OCI-LY7 (cell line): ENCODE data around the gene FOXC2. TPM values are rescaled to one million over a fixed set of nuclear protein-coding genes. Genes with fewer than 3 reads are reported as not detected.

Source experiments
- BruUV-seq: library from RNA; stranded (reverse); fragments of 400-500 nt; replicated peaks from 2 replicates; lab custom pipeline; 2021; lab: Mats Ljungman, UMichigan
- CTCF ChIA-PET: fragments of 300-600 bp; sonication (Branson Sonifier 250); formaldehyde crosslinking; loops from one replicate; lab custom pipeline; 2022; ENCODE audit warnings: antibody characterized with exemption; ENCODE audit not compliant: unreplicated experiment; lab: Charles Lee
- POLR2A ChIA-PET: fragments of 300-600 bp; sonication (Branson Sonifier 250); formaldehyde crosslinking; loops from one replicate; lab custom pipeline; 2022; ENCODE audit warnings: antibody characterized with exemption; lab: Charles Lee
- DNase-seq: peaks from one replicate; pipeline ENCODE4 v3.0.0-alpha.2; 2015; ENCODE audit warnings: low spot score
- H2AFZ ChIP-seq: fragments of 200-600 bp; sonication (generic), shearing (Covaris generic); 2 replicates; pipeline ENCODE4 v1.6.1; 2014; ENCODE audit warnings: mild to moderate bottlenecking, antibody characterized with exemption, low read length, moderate library complexity
- H3K27ac ChIP-seq: fragments of 200-600 bp; sonication (generic); 2 replicates; pipeline ENCODE4 v1.5.1; 2014; ENCODE audit warnings: mixed run types, low read depth, mild to moderate bottlenecking, moderate library complexity, low read length, inconsistent platforms; ENCODE audit not compliant: poor library complexity, severe bottlenecking
- H3K36me3 ChIP-seq: fragments of 200-600 bp; sonication (generic); 2 replicates; pipeline ENCODE4 v1.6.1; 2014; ENCODE audit warnings: mild to moderate bottlenecking, antibody characterized with exemption, low read length, moderate library complexity, mixed read lengths; ENCODE audit not compliant: insufficient read depth
- H3K4me1 ChIP-seq: fragments of 200-600 bp; sonication (generic); 2 replicates; pipeline ENCODE4 v1.5.1; 2014; ENCODE audit warnings: mild to moderate bottlenecking, low read length; ENCODE audit not compliant: insufficient read depth, poor library complexity, severe bottlenecking
- H3K4me2 ChIP-seq: fragments of 200-600 bp; sonication (generic); 2 replicates; pipeline ENCODE4 v1.6.1; 2014; ENCODE audit warnings: mild to moderate bottlenecking, low read length
- H3K4me3 ChIP-seq: fragments of 200-600 bp; sonication (generic); 2 replicates; pipeline ENCODE4 v1.5.1; 2014; ENCODE audit warnings: mild to moderate bottlenecking, low read depth, low read length; ENCODE audit not compliant: poor library complexity, severe bottlenecking
- H3K79me2 ChIP-seq: fragments of 200-600 bp; sonication (generic); 2 replicates; pipeline ENCODE4 v1.6.1; 2016; ENCODE audit warnings: low read depth, mild to moderate bottlenecking, low read length, moderate library complexity, mixed read lengths; ENCODE audit not compliant: insufficient read depth
- H3K9me2 ChIP-seq: fragments of 200-600 bp; sonication (generic); 2 replicates; pipeline ENCODE4 v1.6.1; 2016; ENCODE audit warnings: mild to moderate bottlenecking, low read length, mixed read lengths; ENCODE audit not compliant: insufficient read depth
- H3K9me3 ChIP-seq: fragments of 200-600 bp; sonication (generic); 2 replicates; pipeline ENCODE4 v1.6.1; 2014; ENCODE audit warnings: mild to moderate bottlenecking, mixed run types, low read length, mixed read lengths
- H4K20me1 ChIP-seq: fragments of 200-600 bp; sonication (generic); 2 replicates; pipeline ENCODE4 v1.6.1; 2014; ENCODE audit warnings: mild to moderate bottlenecking, antibody characterized with exemption, low read length, moderate library complexity, mixed read lengths; ENCODE audit not compliant: insufficient read depth
- EZH2phosphoT487 ChIP-seq: fragments of 200-600 bp; sonication (generic); IDR thresholded peaks from 2 replicates; pipeline ENCODE4 v1.6.1; 2018; ENCODE audit warnings: low read depth, borderline replicate concordance, mild to moderate bottlenecking, mixed run types, antibody characterized with exemption, low read length, moderate library complexity, mixed read lengths
- intact Hi-C: fragments of 100-400 bp; cut with micrococcal nuclease; formaldehyde crosslinking; loops from one replicate; pipeline ENCODE4 v1.10.0; 2022; ENCODE audit not compliant: unreplicated experiment
- total RNA-seq, 2 experiments: library from RNA; depleted of rRNA in 1 of 2; stranded (reverse); fragments of >200 nt in 1 of 2; shearing (Covaris generic) in 1 of 2; gene quantifications; 2 replicates each; pipeline ENCODE4 v1.2.3, GENCODE V29; 2014 to 2022
- TF ChIP-seq, protein P1 (sequence below): fragments of 200-600 bp; sonication (generic); conservative IDR thresholded peaks from 2 replicates; pipeline ENCODE4 v1.5.1; 2014; ENCODE audit warnings: mild to moderate bottlenecking, antibody characterized with exemption, low read length, moderate library complexity, mixed read lengths

FOXC2 gene
- total RNA-seq, 2 experiments from 2014 or later: not detected

- H3K27ac ChIP-seq: no peak overlapping the region
- no peak overlapping the region for H3K4me3 ChIP-seq
- BruUV-seq: no TSS peak
- H3K79me2 ChIP-seq: no peaks in the 10 kb centered on the region
- intact Hi-C loops: no loop called here
- TF ChIP-seq, protein P1, sequence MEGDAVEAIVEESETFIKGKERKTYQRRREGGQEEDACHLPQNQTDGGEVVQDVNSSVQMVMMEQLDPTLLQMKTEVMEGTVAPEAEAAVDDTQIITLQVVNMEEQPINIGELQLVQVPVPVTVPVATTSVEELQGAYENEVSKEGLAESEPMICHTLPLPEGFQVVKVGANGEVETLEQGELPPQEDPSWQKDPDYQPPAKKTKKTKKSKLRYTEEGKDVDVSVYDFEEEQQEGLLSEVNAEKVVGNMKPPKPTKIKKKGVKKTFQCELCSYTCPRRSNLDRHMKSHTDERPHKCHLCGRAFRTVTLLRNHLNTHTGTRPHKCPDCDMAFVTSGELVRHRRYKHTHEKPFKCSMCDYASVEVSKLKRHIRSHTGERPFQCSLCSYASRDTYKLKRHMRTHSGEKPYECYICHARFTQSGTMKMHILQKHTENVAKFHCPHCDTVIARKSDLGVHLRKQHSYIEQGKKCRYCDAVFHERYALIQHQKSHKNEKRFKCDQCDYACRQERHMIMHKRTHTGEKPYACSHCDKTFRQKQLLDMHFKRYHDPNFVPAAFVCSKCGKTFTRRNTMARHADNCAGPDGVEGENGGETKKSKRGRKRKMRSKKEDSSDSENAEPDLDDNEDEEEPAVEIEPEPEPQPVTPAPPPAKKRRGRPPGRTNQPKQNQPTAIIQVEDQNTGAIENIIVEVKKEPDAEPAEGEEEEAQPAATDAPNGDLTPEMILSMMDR: no peak
- TF ChIP-seq EZH2phosphoT487: no peak
- H3K9me3 ChIP-seq: no peaks in the 10 kb centered on the region
- no peaks in the 10 kb centered on the region for H3K36me3 ChIP-seq
- H3K4me1 ChIP-seq: peaks cover 31% of the 10 kb centered on the region
- H4K20me1 ChIP-seq: no peaks in the 10 kb centered on the region
- H3K9me2 ChIP-seq: no peaks in the 10 kb centered on the region
- POLR2A ChIA-PET: no interaction called here
- CTCF ChIA-PET: no interaction called here
- no peak overlapping the region for H2AFZ ChIP-seq
- H3K4me2 ChIP-seq: no peak overlapping the region
- no peak for DNase-seq
Measured at GRCh38 chr16:86567701-86568581, 1.3 kb downstream of the FOXC2 start.

DNA sequence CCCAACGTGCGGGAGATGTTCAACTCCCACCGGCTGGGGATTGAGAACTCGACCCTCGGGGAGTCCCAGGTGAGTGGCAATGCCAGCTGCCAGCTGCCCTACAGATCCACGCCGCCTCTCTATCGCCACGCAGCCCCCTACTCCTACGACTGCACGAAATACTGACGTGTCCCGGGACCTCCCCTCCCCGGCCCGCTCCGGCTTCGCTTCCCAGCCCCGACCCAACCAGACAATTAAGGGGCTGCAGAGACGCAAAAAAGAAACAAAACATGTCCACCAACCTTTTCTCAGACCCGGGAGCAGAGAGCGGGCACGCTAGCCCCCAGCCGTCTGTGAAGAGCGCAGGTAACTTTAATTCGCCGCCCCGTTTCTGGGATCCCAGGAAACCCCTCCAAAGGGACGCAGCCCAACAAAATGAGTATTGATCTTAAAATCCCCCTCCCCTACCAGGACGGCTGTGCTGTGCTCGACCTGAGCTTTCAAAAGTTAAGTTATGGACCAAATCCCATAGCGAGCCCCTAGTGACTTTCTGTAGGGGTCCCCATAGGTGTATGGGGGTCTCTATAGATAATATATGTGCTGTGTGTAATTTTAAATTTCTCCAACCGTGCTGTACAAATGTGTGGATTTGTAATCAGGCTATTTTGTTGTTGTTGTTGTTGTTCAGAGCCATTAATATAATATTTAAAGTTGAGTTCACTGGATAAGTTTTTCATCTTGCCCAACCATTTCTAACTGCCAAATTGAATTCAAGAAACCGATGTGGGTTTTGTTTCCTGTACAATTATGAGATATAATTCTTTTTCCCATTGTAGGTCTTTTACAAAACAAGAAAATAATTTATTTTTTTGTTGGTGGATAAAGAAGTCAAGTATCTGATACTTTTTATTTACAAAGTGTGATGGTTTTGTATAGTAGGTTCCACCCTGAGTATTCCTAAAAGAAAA, 2.3 kb downstream of the FOXC2 start:
- H3K9me3 ChIP-seq: no peaks in the 10 kb centered on the region
- H3K36me3 ChIP-seq: no peaks in the 10 kb centered on the region
- ChIA-PET POLR2A (no interaction called here), CTCF (no interaction called here)
- DNase-seq: no peak
- H3K27ac ChIP-seq: no peak overlapping the region
- H3K9me2 ChIP-seq: no peaks in the 10 kb centered on the region
- no peak overlapping the region for H3K4me3 ChIP-seq
- no peaks in the 10 kb centered on the region for H4K20me1 ChIP-seq
- H3K4me1 ChIP-seq: peaks cover 23% of the 10 kb centered on the region
- H3K4me2 ChIP-seq: peak overlapping the region; percentile 46; the same call in 1 of the 2 replicates
- H3K79me2 ChIP-seq: no peaks in the 10 kb centered on the region
- intact Hi-C loops: no loop called here
- no TSS peak for BruUV-seq
- no peak overlapping the region; the same call in 1 of the 2 replicates for H2AFZ ChIP-seq
- no peak for TF ChIP-seq EZH2phosphoT487
- TF ChIP-seq, protein P1: no peak
